ENCODE measurements around the gene RBM19. TPM values are rescaled to one million over a fixed set of nuclear protein-coding genes. Genes with fewer than 3 reads are reported as not detected.

Gene RBM19
- total and polyA plus RNA-seq, 3 donors from 2014 or later: 28.9 to 55.4 (median 49.5) TPM

GRCh38 chr12:113948151-113948914, 17.8 kb downstream of the RBM19 start:
- 92 to 93% methylated on average over 17 of the region's 17 CpGs for WGBS, 2 donors
- H3K4me3 ChIP-seq: no peak overlapping the region
- no peak overlapping the region for H3K27ac ChIP-seq
- no peaks in the 10 kb centered on the region for H3K27me3 ChIP-seq
- TF ChIP-seq CTCF (IDR thresholded peaks at IDR 0.05): no peak
- no peak for TF ChIP-seq POLR2A (IDR thresholded peaks at IDR 0.05)
- no peaks in the 10 kb centered on the region for H3K9me3 ChIP-seq
- H3K4me1 ChIP-seq: no peaks in the 10 kb centered on the region
- H3K36me3 ChIP-seq (ENCODE audit: low read depth, missing control alignments): no peaks in the 10 kb centered on the region
- no peak for DNase-seq
- intact Hi-C loops (cut with DNase I; ENCODE audit: low total_unique reads): no loop called here

- Histone ChIP-seq H3K4me1 (no peaks in the 10 kb centered on the region), H3K4me3 (no peak overlapping the region), H3K27ac (no peak overlapping the region), H3K27me3 (no peaks in the 10 kb centered on the region), H3K36me3 (ENCODE audit: low read depth, missing control alignments) (no peaks in the 10 kb centered on the region), H3K9me3 (no peaks in the 10 kb centered on the region)
- WGBS, 2 donors: 88 to 92% methylated on average over 6 to 8 of the region's 8 CpGs
- TF ChIP-seq POLR2A (IDR thresholded peaks at IDR 0.05): no peak
- no peak for TF ChIP-seq CTCF (IDR thresholded peaks at IDR 0.05)
- DNase-seq: no peak
- intact Hi-C loops (cut with DNase I; ENCODE audit: low total_unique reads): no loop called here
These were observed 19.9 kb downstream of the RBM19 start for GRCh38 chr12:113946175-113946574.

GRCh38 chr12:113945174-113946173, 20.7 kb downstream of the RBM19 start:
- Histone ChIP-seq H3K9me3 (no peaks in the 10 kb centered on the region), H3K27me3 (no peaks in the 10 kb centered on the region), H3K36me3 (ENCODE audit: low read depth, missing control alignments) (no peaks in the 10 kb centered on the region), H3K4me3 (no peak overlapping the region), H3K27ac (no peak overlapping the region), H3K4me1 (peaks cover 3% of the 10 kb centered on the region)
- TF ChIP-seq CTCF (IDR thresholded peaks at IDR 0.05): no peak
- no peak for TF ChIP-seq POLR2A (IDR thresholded peaks at IDR 0.05)
- no peak for DNase-seq
- WGBS, 2 donors: 90 to 91% methylated on average over 19 to 20 of the region's 20 CpGs
- intact Hi-C loops (cut with DNase I; ENCODE audit: low total_unique reads): no loop called here

GRCh38 chr12:113942209-113942608, 23.9 kb downstream of the RBM19 start:
- TF ChIP-seq CTCF (IDR thresholded peaks at IDR 0.05): no peak
- TF ChIP-seq POLR2A (IDR thresholded peaks at IDR 0.05): no peak
- 93 to 94% methylated on average over 15 of the region's 15 CpGs for WGBS, 2 donors

More at GRCh38 chr12:113942209-113942608, 23.9 kb downstream of the RBM19 start:
- Histone ChIP-seq H3K27me3 (no peaks in the 10 kb centered on the region), H3K4me1 (peaks cover 8% of the 10 kb centered on the region), H3K36me3 (ENCODE audit: low read depth, missing control alignments) (no peaks in the 10 kb centered on the region), H3K9me3 (no peaks in the 10 kb centered on the region), H3K4me3 (no peak overlapping the region), H3K27ac (no peak overlapping the region)
- DNase-seq: no peak
- intact Hi-C loops (cut with DNase I; ENCODE audit: low total_unique reads): no loop called here
